Measurements from ENCODE around the gene PAIP2B. TPM values are rescaled to one million over a fixed set of nuclear protein-coding genes. Genes with fewer than 3 reads are reported as not detected.

The PAIP2B gene
- total RNA-seq, 1 experiment from 2014 or later = 5.9 TPM

DNA sequence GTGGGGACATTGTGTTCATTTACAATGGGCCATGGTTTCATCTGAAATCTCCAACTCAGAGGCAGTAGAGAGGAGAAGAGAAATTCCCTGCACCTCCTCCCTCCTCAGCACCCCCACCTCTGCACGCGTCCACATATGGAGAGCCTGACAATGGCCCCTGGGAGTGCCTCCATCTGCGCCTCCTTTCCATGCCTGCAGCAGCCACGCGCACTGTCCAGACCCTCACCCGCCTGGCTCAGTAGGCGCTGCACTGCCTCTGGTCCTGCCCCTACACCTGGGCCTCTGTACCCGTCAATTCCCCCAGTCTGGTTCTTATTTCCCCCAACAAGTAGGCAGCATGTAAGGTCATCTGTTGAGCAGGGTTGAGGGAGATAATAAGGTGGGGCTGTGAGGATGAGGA lies 72.6 kb downstream of the PAIP2B start:
- no peak for DNase-seq (ENCODE audit: low read depth, low spot score)
- H3K27me3 ChIP-seq (ENCODE audit: insufficient read depth, low read length) = no peaks in the 10 kb centered on the region
- H3K9ac ChIP-seq (ENCODE audit: low read length) = no peak overlapping the region
- no peak overlapping the region for H3K4me2 ChIP-seq (ENCODE audit: low read length)
- H3K9me2 ChIP-seq (ENCODE audit: insufficient read depth) = no peaks in the 10 kb centered on the region
- no peak for ATAC-seq
- intact Hi-C loops (cut with micrococcal nuclease) = no loop called here
- H2AFZ ChIP-seq (ENCODE audit: low read depth, low read length, poor library complexity, severe bottlenecking) = no peak overlapping the region
- ChIA-PET CTCF (interaction anchor here (0.9 to 3.5 kb wide), 5 partner anchors 54 to 170 kb away, joined by 3 to 17 read pairs (median 5); no protein-coding TSS in a partner anchor), POLR2A (no interaction called here), RAD21 (ENCODE audit: low non-redundant PET in 1 of 2, low total read pairs in 2 of 2, uncharacterized antibody in 2 of 2, unreplicated experiment in 2 of 2) (interaction anchor here in 1 of 2 experiments (0.7 to 1.6 kb wide), 2 partner anchors 73 to 131 kb away, joined by 3 to 5 read pairs; partner anchors contain the start of gene PAIP2B)
- BruUV-seq (replicated peaks) = no TSS peak
- H3K27ac ChIP-seq (ENCODE audit: low read depth, low read length) = no peak overlapping the region
- TF ChIP-seq ZFX (IDR thresholded peaks at IDR 0.05) = no peak
- TF ChIP-seq ELF1 (IDR thresholded peaks at IDR 0.05; ENCODE audit: borderline replicate concordance, low read depth) = no peak
- TF ChIP-seq, protein P1, sequence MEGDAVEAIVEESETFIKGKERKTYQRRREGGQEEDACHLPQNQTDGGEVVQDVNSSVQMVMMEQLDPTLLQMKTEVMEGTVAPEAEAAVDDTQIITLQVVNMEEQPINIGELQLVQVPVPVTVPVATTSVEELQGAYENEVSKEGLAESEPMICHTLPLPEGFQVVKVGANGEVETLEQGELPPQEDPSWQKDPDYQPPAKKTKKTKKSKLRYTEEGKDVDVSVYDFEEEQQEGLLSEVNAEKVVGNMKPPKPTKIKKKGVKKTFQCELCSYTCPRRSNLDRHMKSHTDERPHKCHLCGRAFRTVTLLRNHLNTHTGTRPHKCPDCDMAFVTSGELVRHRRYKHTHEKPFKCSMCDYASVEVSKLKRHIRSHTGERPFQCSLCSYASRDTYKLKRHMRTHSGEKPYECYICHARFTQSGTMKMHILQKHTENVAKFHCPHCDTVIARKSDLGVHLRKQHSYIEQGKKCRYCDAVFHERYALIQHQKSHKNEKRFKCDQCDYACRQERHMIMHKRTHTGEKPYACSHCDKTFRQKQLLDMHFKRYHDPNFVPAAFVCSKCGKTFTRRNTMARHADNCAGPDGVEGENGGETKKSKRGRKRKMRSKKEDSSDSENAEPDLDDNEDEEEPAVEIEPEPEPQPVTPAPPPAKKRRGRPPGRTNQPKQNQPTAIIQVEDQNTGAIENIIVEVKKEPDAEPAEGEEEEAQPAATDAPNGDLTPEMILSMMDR (IDR thresholded peaks at IDR 0.05 in 2 of 3, conservative IDR thresholded peaks at IDR 0.05 in 1 of 3; ENCODE audit: borderline replicate concordance in 1 of 3, insufficient read depth in 1 of 3, low read depth in 2 of 3, low read length in 2 of 3) = no peak
- no peak for TF ChIP-seq EZH2phosphoT487 (IDR thresholded peaks at IDR 0.05; ENCODE audit: borderline replicate concordance)
- no peak for TF ChIP-seq RAD21 (IDR thresholded peaks at IDR 0.05; ENCODE audit: low read depth)
- no peak for TF ChIP-seq MAX (IDR thresholded peaks at IDR 0.05)
- no peak for TF ChIP-seq SIN3A (IDR thresholded peaks at IDR 0.05; ENCODE audit: low read depth)
- no peak for TF ChIP-seq POLR2A (IDR thresholded peaks at IDR 0.05; ENCODE audit: borderline replicate concordance, extremely low read depth, insufficient read depth, insufficient read length)
- no peak for TF ChIP-seq CBX3 (IDR thresholded peaks at IDR 0.05; ENCODE audit: low read depth)
- no peak for TF ChIP-seq POLR2AphosphoS5 (IDR thresholded peaks at IDR 0.05; ENCODE audit: low read depth, low read length)
- TF ChIP-seq EGR1 (IDR thresholded peaks at IDR 0.05; ENCODE audit: low read depth) = no peak
- no peaks in the 10 kb centered on the region for H3K4me1 ChIP-seq (ENCODE audit: control insufficient read depth in 1 of 2, insufficient read depth in 2 of 2, low read length in 2 of 2)
- peaks cover 5 to 7% of the 10 kb centered on the region in 2 experiments; a peak in 3 of 4 replicates for H3K36me3 ChIP-seq (ENCODE audit: control insufficient read depth in 1 of 2, insufficient read depth in 2 of 2, low read length in 2 of 2)
- H3K4me3 ChIP-seq (replicated peaks in 1 of 2; ENCODE audit: low read depth in 1 of 2, low read length in 2 of 2) = no peak overlapping the region
- no peaks in the 10 kb centered on the region for H3K79me2 ChIP-seq (ENCODE audit: insufficient read depth, low read length)
- H4K20me1 ChIP-seq (ENCODE audit: insufficient read depth) = no peaks in the 10 kb centered on the region
- no peaks in the 10 kb centered on the region for H3K9me3 ChIP-seq (ENCODE audit: control insufficient read depth in 1 of 2, insufficient read depth in 1 of 2, low read depth in 1 of 2, low read length in 2 of 2)
